Measurements from ENCODE around the gene DDC. TPM values are rescaled to one million over a fixed set of nuclear protein-coding genes. Genes with fewer than 3 reads are reported as not detected.
"Not testable (repeated sequence)": the region's sequence is repeated elsewhere in the genome, so short reads cannot be mapped to it uniquely, and the experiment has no call there.

Gene DDC
- total RNA-seq, 1 donor from 2014 or later: not detected

GRCh38 chr7:50462361-50462760 is 102.8 kb downstream of the DDC start:
- DNase-seq (ENCODE audit: extremely low read depth, low read depth, low spot score): no peak

- no peak for DNase-seq (ENCODE audit: extremely low read depth, low read depth, low spot score)
Measured at GRCh38 chr7:50461695-50462094, 103.5 kb downstream of the DDC start.

- DNase-seq (ENCODE audit: extremely low read depth, low read depth, low spot score): not testable (repeated sequence)
Measured at GRCh38 chr7:50459183-50459582, 106.0 kb downstream of the DDC start.

DNA sequence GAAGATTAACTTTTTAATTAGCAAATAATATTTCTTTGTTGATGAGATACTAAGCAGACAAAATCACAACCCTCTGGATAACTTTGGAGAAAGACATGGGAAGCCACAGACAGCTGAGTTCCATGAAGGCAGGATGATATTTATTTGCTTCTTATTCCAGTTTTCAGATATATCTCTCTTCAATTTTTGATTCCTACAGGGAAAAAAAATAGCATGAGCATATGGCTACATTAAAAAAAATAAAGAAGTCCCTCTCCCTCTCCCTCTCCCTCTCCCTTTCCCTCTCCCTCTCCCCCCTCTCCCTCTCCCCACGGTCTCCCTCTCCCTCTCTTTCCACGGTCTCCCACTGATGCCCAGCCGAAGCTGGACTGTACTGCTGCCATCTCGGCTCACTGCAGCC is 106.6 kb downstream of the DDC start:
- DNase-seq (ENCODE audit: extremely low read depth, low read depth, low spot score): not testable (repeated sequence)

DNA sequence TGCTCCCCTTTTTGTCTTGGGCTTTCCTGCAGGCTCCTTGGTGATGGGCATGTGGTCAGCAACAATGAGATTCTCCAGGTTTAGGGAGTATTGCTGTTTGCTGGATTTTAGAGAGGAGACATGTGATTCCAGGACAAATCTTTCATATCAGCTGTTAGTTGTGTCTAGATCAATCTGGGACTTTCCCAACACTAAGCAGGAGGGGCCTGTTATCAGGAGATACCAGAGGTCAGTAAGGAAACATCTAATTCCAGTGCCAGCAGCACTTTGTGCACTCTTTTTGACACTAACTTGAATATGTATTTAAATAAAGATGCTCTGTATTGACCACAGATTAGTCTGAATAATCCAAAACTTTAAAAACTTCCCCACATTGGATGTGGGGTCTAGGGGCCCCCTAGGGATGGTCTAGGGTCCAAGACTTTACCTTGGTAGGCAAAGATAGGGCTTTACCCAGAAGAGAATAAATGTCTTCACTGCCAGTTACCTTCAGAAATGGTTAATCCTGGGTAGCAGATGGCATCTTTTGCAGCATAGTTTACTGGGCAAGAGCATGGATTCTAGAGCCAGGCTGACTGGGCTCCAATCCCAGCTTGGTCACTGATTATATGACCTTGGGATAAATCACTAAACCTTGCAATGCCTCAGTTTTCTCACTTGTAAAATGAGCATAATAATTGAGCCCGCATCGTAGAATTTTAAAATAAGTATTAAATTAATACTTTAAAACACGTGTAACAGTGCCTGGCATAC is 108.7 kb downstream of the DDC start:
- DNase-seq (ENCODE audit: extremely low read depth, low read depth, low spot score): no peak

DNA sequence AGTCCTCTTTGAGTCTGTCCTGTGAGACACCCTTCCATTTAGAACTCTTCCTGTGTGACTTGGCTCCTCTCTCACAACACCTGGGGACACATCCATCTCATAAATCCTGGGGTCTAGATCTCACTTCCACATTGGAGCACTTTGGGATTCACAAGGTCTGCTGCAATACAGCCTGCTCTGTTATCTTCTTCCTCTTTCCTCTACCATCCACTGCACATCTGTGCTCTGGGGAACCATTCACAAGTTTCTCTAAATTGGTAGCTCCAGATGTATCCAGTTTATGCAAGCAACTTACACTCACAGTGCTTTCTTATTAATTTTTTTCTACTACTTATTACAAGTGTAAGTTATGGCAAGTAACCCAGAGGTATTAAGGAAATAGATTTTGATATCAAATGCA is 109.5 kb downstream of the DDC start:
- DNase-seq (ENCODE audit: extremely low read depth, low read depth, low spot score): no peak

DNA sequence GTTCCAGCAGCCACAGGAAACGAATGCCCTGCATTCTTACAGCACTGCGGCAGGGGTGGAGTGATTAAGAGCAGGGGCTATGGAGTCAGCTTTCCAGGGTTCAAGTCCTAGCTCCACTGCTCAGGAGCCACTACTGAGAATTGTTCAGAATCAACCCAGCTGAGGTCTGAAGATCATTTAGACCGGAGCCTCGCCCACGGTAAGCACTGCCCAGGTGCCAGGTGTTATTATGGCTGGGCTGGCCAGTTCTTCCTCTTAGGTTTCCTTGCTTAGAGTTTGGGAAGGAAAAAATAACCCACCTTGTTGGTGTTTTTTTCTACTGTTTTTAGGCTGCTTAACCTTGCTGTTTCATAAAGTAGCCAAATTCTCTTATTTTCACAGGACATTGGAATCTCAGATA is 110.2 kb downstream of the DDC start:
- no peak for DNase-seq (ENCODE audit: extremely low read depth, low read depth, low spot score)

DNA sequence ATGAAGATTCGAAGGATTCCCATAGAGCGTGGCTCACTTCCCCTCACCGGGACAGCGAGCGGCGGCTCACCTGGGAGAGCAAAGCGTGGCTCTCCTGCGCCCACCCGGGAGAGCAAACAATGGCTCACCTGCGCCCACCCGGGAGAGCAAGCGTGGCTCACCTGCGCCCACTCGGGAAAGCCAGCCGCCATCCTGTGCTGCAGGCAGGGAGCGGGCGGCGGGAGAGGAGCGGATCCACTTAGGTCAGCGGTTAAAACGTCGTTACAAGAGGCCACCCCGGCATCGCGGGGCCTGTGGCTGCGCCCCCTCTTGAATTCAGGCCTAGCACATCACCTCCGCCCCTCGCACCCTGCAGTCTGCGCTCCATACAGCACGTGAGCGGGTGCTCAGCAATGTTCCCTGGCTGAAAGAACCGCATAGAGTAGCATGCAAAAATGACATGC is 114.6 kb downstream of the DDC start:
- DNase-seq (ENCODE audit: extremely low read depth, low read depth, low spot score): no peak

GRCh38 chr7:50449881-50450589 is 115.2 kb downstream of the DDC start, which contains the start of gene FIGNL1:
TSS of gene FIGNL1 (minus strand) at chr7:50450350. CDS start at chr7:50447287, 3,063 bp downstream.
- no peak for DNase-seq (ENCODE audit: extremely low read depth, low read depth, low spot score)

GRCh38 chr7:50449501-50449880 is 115.7 kb downstream of the DDC start:
- no peak for DNase-seq (ENCODE audit: extremely low read depth, low read depth, low spot score)

DNA sequence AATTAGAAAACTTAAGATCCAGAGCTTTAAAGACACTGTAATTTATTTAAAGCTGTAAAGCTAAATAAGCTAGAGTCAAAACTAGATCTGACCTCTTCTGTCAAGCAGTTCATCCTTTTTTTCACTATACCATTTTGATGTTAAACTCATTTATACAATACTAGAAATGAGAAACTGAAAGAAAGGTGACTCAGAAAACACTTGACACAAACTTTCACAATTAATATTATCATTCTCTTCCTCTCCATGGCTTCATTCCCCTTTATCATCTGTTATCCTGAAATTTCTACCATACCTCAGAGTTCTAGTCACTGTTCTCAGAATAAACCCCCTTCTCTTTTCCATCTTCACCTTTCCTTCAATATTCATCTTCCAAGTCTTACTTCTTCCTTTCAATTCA is 116.4 kb downstream of the DDC start:
- DNase-seq (ENCODE audit: extremely low read depth, low read depth, low spot score): no peak

GRCh38 chr7:50446542-50446960 is 118.7 kb downstream of the DDC start:
- DNase-seq (ENCODE audit: extremely low read depth, low read depth, low spot score): peak; percentile 87

DNA sequence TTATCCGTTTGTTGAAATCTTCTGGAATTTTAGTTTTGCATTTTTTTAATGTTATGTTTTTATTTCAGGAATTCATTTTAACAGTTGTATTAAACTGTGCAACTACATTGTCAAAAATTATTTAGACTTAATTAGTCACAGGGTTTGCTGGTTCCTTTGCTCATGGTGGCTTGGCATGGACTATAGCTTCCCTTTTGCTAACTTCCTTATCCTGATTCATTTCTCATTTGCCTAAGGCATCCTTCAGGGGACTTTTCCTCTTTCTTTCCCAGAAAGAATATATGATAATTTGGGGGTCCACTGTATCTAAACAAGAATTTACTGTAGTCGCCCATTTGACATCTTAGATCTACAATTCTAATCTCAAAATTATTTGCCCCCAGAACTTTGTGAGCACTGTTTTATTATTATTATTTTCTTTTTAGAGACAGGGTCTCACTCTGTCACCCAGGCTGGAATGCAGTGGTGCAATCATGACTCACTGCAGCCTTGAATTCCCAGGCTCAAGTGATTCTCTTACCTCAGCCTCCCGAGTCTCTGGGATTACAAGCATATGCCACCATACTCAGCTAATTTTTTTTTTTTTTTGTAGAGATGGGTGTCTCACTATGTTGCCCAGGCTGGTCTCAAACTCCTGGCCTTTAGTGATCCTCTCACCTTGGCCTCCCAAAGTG is 128.9 kb downstream of the DDC start:
- DNase-seq (ENCODE audit: extremely low read depth, low read depth, low spot score): no peak

- no peak for DNase-seq (ENCODE audit: extremely low read depth, low read depth, low spot score)
Measured at GRCh38 chr7:50431722-50432305, 133.4 kb downstream of the DDC start.

GRCh38 chr7:50431316-50431715 is 133.9 kb downstream of the DDC start:
- no peak for DNase-seq (ENCODE audit: extremely low read depth, low read depth, low spot score)

DNA sequence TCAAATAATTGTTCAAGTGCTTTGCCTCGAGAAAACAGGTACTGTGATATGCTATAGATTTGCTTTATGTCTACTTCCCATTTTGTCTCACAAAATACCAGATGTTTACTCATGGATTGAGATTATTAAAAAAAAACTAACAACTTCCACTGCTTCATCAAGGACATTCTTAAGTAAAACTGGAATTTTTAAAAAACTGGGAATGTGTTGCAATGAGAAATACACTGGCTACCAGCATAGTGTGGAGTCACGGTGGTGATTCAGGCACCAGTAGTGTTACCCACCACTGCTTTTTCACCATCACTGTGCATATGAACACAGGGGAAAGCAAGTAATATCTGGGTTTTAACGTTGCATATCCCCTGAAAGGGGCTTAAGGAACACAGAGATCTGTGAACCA is 136.3 kb downstream of the DDC start:
- no peak for DNase-seq (ENCODE audit: extremely low read depth, low read depth, low spot score)

DNA sequence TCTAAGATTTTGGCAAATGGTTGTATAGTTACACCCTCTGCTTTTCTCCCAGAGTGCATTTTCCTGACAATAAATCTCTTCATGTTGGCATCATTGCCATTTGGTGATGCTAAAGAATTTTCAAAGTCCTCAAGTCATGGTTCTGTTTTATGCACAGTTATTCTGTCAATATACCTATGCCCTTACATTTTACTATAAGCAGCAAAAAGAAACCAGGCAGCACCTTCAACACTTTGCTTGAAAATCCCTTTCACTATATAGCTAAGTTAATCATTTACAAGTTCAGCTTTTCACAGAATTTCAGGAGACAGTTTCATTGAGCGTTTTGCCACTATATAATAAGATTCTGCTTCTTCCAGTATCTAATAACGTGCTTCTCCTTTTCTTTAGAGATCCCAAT is 137.7 kb downstream of the DDC start:
- DNase-seq (ENCODE audit: extremely low read depth, low read depth, low spot score): no peak

GRCh38 chr7:50426280-50427045 is 138.7 kb downstream of the DDC start:
- no peak for DNase-seq (ENCODE audit: extremely low read depth, low read depth, low spot score)

- DNase-seq (ENCODE audit: extremely low read depth, low read depth, low spot score): no peak
Measured at GRCh38 chr7:50425318-50425717, 139.9 kb downstream of the DDC start.

GRCh38 chr7:50423860-50424259 is 141.3 kb downstream of the DDC start:
- DNase-seq (ENCODE audit: extremely low read depth, low read depth, low spot score): no peak

DNA sequence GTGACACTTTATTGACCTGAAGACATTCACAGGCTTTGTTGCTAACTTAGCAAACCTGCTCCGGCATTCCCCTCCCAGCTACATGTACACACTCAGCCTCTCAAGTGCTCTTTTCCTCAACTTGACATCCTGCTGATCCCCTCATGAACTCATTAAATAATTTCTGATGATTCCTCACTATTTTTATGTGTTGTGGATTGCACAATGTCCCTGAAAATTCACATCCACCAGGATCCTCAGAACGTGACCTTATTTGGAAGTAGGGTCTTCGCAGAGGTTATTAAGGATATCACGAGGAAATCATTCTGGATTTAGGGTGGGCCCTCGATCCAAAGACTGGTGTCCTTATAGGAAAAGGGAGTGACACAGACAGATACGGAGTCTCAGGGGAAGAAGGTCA is 142.3 kb downstream of the DDC start:
- DNase-seq (ENCODE audit: extremely low read depth, low read depth, low spot score): no peak

Data from glomerular endothelial cell (primary cell).